Duodenal mucosa (tissue), 2 donors: ENCODE results near the gene ANKRD52.

Source experiments
- H3K27ac ChIP-seq: one replicate; pipeline ENCODE4 v1.7.0; 2013; ENCODE audit warnings: low read depth, low read length
- H3K27me3 ChIP-seq, 2 donors: one replicate each; pipeline ENCODE4 v1.7.0; 2013; ENCODE audit warnings: low read length in 2 of 2, control low read depth in 1 of 2; ENCODE audit not compliant: insufficient read depth in 2 of 2, control insufficient read depth in 1 of 2
- H3K36me3 ChIP-seq, 2 donors: one replicate each; pipeline ENCODE4 v1.7.0; 2013; ENCODE audit warnings: low read length in 2 of 2, control low read depth in 1 of 2; ENCODE audit not compliant: insufficient read depth in 2 of 2, control insufficient read depth in 1 of 2
- H3K4me1 ChIP-seq, 2 donors: one replicate each; pipeline ENCODE4 v1.7.0; 2013; ENCODE audit warnings: low read length in 2 of 2, control low read depth in 1 of 2; ENCODE audit not compliant: insufficient read depth in 2 of 2, control insufficient read depth in 1 of 2
- H3K4me3 ChIP-seq, 2 donors: one replicate each; pipeline ENCODE4 v1.7.0; 2013; ENCODE audit warnings: low read length in 2 of 2, low read depth in 1 of 2
- H3K9ac ChIP-seq, 2 donors: one replicate each; pipeline ENCODE4 v1.7.0; 2013; ENCODE audit warnings: low read length in 2 of 2, low read depth in 1 of 2
- H3K9me3 ChIP-seq, 2 donors: one replicate each; pipeline ENCODE4 v1.7.0; 2013; ENCODE audit warnings: low read length in 2 of 2, control low read depth in 1 of 2; ENCODE audit not compliant: control insufficient read depth in 1 of 2

ANKRD52 gene

GRCh38 chr12:56230432-56231183 lies 27.6 kb downstream of the ANKRD52 start:
- Histone ChIP-seq H3K4me3 (peak overlapping the region; percentile 72 to 82), H3K36me3 (peaks cover 0 to 15% of the 10 kb centered on the region in 2 donors), H3K9ac (peak overlapping the region; percentile 80 to 95), H3K27me3 (no peaks in the 10 kb centered on the region), H3K9me3 (no peaks in the 10 kb centered on the region), H3K27ac (peak overlapping the region; percentile 76), H3K4me1 (peaks cover 12 to 17% of the 10 kb centered on the region in 2 donors)

GRCh38 chr12:56229916-56230431 lies 28.2 kb downstream of the ANKRD52 start, which contains the start of gene SLC39A5:
Gene SLC39A5, plus strand, starts transcription at chr12:56230051. Its CDS starts 1,224 bp downstream, at chr12:56231275.
- peak within 1 kb of the TSS; percentile 72 to 82 for H3K4me3 ChIP-seq
- peak within 1 kb of the TSS; percentile 80 to 95 for H3K9ac ChIP-seq
- H3K4me1 ChIP-seq = peaks cover 12 to 23% of the 10 kb centered on the region in 2 donors
- no peaks in the 10 kb centered on the region for H3K9me3 ChIP-seq
- H3K36me3 ChIP-seq = peaks cover 0 to 9% of the 10 kb centered on the region in 2 donors
- H3K27me3 ChIP-seq = no peaks in the 10 kb centered on the region
- H3K27ac ChIP-seq = peak within 1 kb of the TSS; percentile 76

GRCh38 chr12:56229082-56229481 lies 29.1 kb downstream of the ANKRD52 start:
- H3K9me3 ChIP-seq = no peaks in the 10 kb centered on the region
- H3K27ac ChIP-seq = no peak overlapping the region
- H3K9ac ChIP-seq = no peak overlapping the region
- H3K27me3 ChIP-seq = no peaks in the 10 kb centered on the region
- H3K4me3 ChIP-seq = no peak overlapping the region
- peaks cover 0 to 8% of the 10 kb centered on the region in 2 donors for H3K36me3 ChIP-seq
- H3K4me1 ChIP-seq = peaks cover 12 to 29% of the 10 kb centered on the region in 2 donors

DNA sequence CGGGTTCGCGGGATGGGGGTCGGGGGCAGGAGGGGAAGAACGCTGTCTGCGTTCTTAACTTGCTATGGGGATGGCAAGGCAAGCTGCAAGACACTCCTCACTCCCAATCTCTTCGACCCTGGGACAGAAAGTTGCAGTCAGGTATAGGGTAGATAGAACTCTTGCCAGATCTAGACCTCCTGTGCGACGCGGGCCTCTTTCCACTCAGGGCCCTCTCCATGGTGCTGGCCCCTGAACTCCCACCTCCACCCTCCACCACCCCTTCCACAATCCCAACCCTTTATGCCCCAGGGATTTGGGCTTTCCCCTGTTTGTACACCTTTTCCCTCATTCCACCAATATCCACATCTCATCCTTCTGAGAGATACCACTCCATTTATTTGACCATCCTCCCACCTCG lies 33.2 kb downstream of the ANKRD52 start:
- peaks cover 24 to 48% of the 10 kb centered on the region in 2 donors for H3K4me1 ChIP-seq
- peak overlapping the region; percentile 69 to 86 for H3K4me3 ChIP-seq
- no peaks in the 10 kb centered on the region for H3K27me3 ChIP-seq
- H3K9ac ChIP-seq = peak overlapping the region; percentile 60 to 85
- H3K27ac ChIP-seq = no peak overlapping the region
- no peaks in the 10 kb centered on the region for H3K9me3 ChIP-seq
- peaks cover 0 to 8% of the 10 kb centered on the region in 2 donors for H3K36me3 ChIP-seq

DNA sequence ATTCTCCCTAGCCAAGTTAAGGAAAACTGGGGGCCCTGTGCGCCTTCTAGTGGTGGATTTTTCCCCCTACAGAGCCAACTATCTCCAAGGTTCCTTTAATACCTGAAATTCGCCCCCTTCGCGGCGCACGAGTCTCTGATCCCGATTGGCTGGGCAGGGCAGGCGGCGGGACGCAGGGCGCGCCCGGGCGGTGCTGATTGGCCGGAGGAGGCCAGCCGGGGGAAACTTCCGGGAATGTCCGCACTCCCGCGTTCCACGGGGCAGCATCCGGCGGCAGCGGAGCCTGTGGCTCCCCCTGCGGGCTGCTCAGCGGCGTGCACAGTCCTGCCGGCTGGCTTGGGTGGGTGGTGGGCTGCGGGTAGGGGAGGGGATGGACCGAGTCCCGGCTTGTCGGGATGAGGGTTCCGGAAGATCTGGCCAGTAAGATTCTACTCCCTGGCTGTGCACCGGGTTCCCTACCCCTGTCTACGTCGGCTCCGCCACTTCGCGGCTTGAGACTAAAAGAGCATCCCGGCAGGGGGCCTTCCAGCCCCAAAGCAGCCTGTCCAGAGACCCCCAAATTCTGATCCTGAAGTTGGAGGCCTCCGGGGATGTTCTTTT lies 34.0 kb downstream of the ANKRD52 start, which contains the start of gene NABP2:
TSS of gene NABP2 (plus strand) at position 241 of the 600 bp plus-strand sequence. CDS start 515 bp downstream, outside the sequence.
- Histone ChIP-seq H3K36me3 (peaks cover 0 to 8% of the 10 kb centered on the region in 2 donors), H3K4me1 (peaks cover 21 to 46% of the 10 kb centered on the region in 2 donors), H3K27me3 (no peaks in the 10 kb centered on the region), H3K4me3 (peak within 1 kb of the TSS; percentile 69 to 86), H3K9ac (peak within 1 kb of the TSS; percentile 60 to 85), H3K27ac (peak within 1 kb of the TSS; percentile 22), H3K9me3 (no peaks in the 10 kb centered on the region)

- Histone ChIP-seq H3K4me3 (peak overlapping the region; percentile 69 to 86), H3K4me1 (peaks cover 21 to 46% of the 10 kb centered on the region in 2 donors), H3K36me3 (peaks cover 0 to 8% of the 10 kb centered on the region in 2 donors), H3K27ac (peak overlapping the region; percentile 22), H3K9me3 (no peaks in the 10 kb centered on the region), H3K9ac (peak overlapping the region; percentile 34 to 38), H3K27me3 (no peaks in the 10 kb centered on the region)
These were observed 34.5 kb downstream of the ANKRD52 start for GRCh38 chr12:56223571-56224101.

- peak overlapping the region; percentile 90 to 99 for H3K9ac ChIP-seq
- H3K36me3 ChIP-seq = peaks cover 0 to 7% of the 10 kb centered on the region in 2 donors
- H3K9me3 ChIP-seq = no peaks in the 10 kb centered on the region
- peak overlapping the region; percentile 85 to 92 for H3K4me3 ChIP-seq
- H3K27ac ChIP-seq = peak overlapping the region; percentile 94
- no peaks in the 10 kb centered on the region for H3K27me3 ChIP-seq
- peaks cover 21 to 46% of the 10 kb centered on the region in 2 donors for H3K4me1 ChIP-seq
These were observed 35.7 kb downstream of the ANKRD52 start for GRCh38 chr12:56222531-56222895.

GRCh38 chr12:56221757-56222530 lies 36.2 kb downstream of the ANKRD52 start, which contains the start of gene RNF41:
Gene RNF41, minus strand, starts transcription at chr12:56221922. Its CDS starts 7,875 bp downstream, at chr12:56214047.
- peaks cover 0 to 4% of the 10 kb centered on the region in 2 donors for H3K36me3 ChIP-seq
- no peaks in the 10 kb centered on the region for H3K27me3 ChIP-seq
- peak within 1 kb of the TSS; percentile 85 to 92 for H3K4me3 ChIP-seq
- peaks cover 21 to 46% of the 10 kb centered on the region in 2 donors for H3K4me1 ChIP-seq
- peak within 1 kb of the TSS; percentile 90 to 99 for H3K9ac ChIP-seq
- H3K27ac ChIP-seq = peak within 1 kb of the TSS; percentile 94
- H3K9me3 ChIP-seq = no peaks in the 10 kb centered on the region

DNA sequence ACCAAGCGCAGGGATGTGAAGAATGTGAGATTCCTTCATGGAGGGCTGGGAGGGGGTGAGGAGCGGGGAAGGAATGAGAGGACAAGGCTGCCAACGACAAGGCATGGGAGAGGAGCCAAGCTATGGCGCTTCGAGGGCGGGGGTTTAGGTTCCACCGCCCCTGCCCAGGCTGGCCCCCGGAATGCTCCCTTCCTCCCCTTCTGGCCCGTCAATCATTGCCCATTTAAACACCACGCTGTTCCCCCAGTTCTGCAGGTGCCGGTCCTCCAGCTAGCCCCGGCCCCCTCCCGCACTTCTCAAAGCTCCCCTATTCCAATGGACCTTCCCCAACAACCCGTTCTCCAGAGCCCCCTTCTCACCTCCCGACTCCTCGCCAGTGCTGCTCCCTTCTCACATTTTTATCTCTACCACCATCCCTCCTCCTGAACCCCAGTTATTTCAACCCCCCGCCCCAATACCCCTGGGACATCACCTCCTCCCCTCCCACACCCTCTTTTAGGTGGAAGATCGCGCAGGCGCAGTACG lies 36.9 kb downstream of the ANKRD52 start:
- H3K4me1 ChIP-seq = peaks cover 21 to 46% of the 10 kb centered on the region in 2 donors

More for the DNA sequence above, 36.9 kb downstream of the ANKRD52 start:
- no peaks in the 10 kb centered on the region for H3K9me3 ChIP-seq
- peak overlapping the region; percentile 90 to 99 for H3K9ac ChIP-seq
- H3K27me3 ChIP-seq = no peaks in the 10 kb centered on the region
- H3K27ac ChIP-seq = peak overlapping the region; percentile 94
- peak overlapping the region; percentile 85 to 92 for H3K4me3 ChIP-seq
- H3K36me3 ChIP-seq = peaks cover 1 to 8% of the 10 kb centered on the region in 2 donors
